T-helper 1 cell treated with Interleukin-12 subunit alpha and Interleukin-12 subunit beta and Interleukin-4 antibody, amounts not matched to agents 30 μg/mL and 1 μg/mL, for 36 hours (primary cell): ENCODE results near the gene COPS9.

Experiments used
- H3K27ac Mint-ChIP-seq: one replicate; pipeline ENCODE4 v1.8.0; 2021; ENCODE audit warnings: mild to moderate bottlenecking, mixed read lengths
- H3K27me3 Mint-ChIP-seq: one replicate; pipeline ENCODE4 v1.8.0; 2021; ENCODE audit warnings: low read depth, mixed read lengths
- H3K36me3 Mint-ChIP-seq: one replicate; pipeline ENCODE4 v1.8.0; 2021; ENCODE audit warnings: low read depth, mixed read lengths
- H3K4me1 Mint-ChIP-seq: one replicate; pipeline ENCODE4 v1.8.0; 2021; ENCODE audit warnings: low read depth, mixed read lengths
- H3K4me3 Mint-ChIP-seq: one replicate; pipeline ENCODE4 v1.8.0; 2021; ENCODE audit warnings: mild to moderate bottlenecking, moderate library complexity, mixed read lengths
- H3K9me3 Mint-ChIP-seq: one replicate; pipeline ENCODE4 v1.8.0; 2021; ENCODE audit warnings: mixed read lengths

COPS9 gene

DNA sequence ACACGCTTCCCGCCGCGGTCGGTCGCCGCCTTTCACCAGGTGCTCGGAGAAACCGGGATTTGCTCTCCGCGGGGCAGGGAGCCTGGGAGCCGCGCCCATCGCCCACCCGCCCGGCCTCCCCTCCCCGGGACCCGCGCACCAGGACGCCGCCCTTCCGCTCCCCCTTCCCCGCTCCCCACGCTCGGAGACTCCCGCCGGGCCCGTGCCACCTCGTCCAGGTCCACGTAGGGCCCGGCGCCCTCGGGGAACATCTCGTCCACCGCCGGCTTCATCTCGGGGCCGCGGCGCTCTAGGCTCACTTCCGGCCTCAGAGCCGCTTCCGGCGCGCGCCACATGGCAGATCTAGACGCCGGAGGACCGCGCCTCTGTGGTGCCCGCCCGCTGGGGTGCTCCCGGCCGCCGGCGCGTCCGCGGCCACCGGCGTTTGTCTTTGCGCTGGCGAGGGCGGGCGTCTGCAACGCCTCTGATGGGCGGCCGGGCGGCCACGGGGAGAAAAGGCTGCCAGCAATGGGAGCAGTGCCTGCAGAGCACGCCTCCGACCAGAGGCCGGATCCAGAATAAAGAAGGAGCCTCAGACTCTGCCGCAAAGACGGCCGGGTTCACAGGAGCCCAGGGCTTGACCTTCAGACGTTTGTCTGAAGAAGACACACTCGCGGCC, at the start of gene COPS9:
TSS of gene COPS9 (minus strand) at position 293 of the 658 bp plus-strand sequence. CDS start at position 272, 21 bp downstream.
- Mint-ChIP-seq H3K4me3 (peak within 1 kb of the TSS; percentile 87), H3K9me3 (no peaks in the 10 kb centered on the region), H3K27me3 (no peaks in the 10 kb centered on the region), H3K27ac (peak within 1 kb of the TSS; percentile 79), H3K4me1 (peaks cover 19% of the 10 kb centered on the region), H3K36me3 (peaks cover 8% of the 10 kb centered on the region)

DNA sequence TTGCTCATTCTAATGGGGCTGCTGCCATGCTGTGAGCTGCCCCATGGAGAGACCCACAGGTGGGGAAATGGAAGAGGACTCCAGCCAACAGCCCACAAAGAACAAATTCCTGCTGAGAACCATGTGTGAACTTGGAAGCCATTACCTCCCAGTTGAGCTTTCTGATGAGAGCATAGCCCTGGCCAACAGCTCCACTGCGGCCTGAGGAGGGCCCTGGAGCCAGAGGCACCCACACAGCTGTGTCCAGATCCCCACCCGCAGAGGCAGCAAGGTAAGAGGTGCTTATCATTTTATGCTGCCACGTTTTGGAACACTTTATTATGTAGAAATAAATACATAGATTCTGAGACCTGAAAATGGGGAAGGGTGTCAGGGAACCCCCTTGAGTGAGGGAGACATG, 48.6 kb upstream of the COPS9 start:
- no peak overlapping the region for H3K4me3 Mint-ChIP-seq
- H3K36me3 Mint-ChIP-seq: no peaks in the 10 kb centered on the region
- H3K27me3 Mint-ChIP-seq: peaks cover 7% of the 10 kb centered on the region
- peaks cover 12% of the 10 kb centered on the region for H3K9me3 Mint-ChIP-seq
- H3K4me1 Mint-ChIP-seq: no peaks in the 10 kb centered on the region
- no peak overlapping the region for H3K27ac Mint-ChIP-seq

DNA sequence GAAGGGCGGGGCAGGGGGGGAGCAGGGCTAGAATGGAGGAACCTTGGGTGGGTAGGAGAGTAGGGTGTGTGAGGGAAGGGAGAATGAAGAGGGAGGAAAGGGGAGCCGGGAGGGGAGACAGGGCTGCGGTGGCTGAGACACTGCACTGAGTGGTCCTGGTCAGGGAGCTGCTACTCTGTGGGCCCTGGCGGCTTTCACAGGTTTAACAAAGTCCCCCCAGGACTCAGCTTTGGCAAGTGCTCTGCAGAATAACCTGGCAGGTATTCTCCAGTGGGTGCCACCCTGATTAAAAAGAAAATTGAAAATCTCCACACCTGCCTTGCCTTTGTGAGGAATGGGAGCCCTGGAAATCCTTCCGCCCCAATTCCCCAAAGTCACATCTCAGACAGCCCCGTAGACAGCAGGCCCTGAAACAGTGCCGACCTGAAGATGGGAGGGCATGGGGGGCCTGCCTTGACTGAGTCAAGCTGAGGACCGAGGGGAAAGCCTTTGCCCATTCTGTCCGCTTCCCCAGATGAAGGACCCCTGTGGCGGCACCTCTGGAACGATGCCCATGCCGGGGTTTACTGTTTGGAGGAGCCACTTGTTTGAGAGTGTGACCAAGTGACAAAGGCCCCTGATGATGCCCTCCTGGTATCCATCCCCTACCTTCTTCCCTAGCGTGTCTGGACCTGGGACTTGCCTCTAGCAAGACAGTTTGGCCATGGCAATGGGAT, 47.9 kb upstream of the COPS9 start:
- Mint-ChIP-seq H3K4me1 (no peaks in the 10 kb centered on the region), H3K9me3 (peaks cover 12% of the 10 kb centered on the region), H3K4me3 (no peak overlapping the region), H3K36me3 (no peaks in the 10 kb centered on the region), H3K27ac (no peak overlapping the region), H3K27me3 (peaks cover 7% of the 10 kb centered on the region)

DNA sequence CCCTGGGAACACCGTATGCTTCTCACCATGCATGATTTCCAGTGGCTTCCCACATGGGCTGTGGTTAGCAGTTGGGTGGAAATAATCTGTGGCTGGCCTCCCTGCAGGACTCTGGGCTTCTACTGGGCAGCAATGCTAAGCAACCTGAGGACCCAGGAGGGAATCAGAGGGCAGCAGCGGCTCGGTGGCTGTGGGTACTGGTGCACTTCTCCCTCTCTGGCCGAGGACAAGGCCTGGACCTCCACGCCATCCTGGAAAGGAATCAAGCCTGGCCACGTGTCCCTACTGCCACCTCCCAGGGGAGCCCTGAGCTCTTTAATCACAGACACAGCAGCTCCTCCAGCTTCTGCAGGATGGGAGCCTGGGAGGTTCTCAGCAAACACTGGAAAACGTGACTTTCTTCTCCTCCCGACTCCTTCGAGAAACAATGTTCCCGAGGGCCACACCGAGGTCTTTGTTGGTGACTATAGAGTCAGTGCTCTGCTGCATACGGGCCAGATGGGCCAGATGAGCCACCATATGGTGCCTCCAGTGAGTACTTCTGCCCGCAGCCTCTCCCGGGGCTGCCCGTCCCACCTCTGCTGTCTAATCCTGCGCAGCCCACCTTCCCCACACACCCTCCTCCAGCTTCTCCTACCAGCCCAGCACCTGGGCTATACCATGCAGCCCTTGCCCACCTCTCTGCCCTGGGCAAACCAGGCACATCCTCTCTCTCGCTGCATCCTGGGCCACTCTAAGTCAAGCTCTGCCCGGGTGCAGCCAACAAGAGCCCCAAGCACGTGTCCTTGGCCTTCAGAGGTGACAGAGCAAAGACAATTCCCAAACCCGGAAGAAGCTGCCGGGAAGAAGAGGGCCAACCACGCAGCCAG, 47.1 kb upstream of the COPS9 start:
- H3K27me3 Mint-ChIP-seq: peaks cover 9% of the 10 kb centered on the region
- no peaks in the 10 kb centered on the region for H3K4me1 Mint-ChIP-seq
- H3K4me3 Mint-ChIP-seq: no peak overlapping the region
- peaks cover 10% of the 10 kb centered on the region for H3K9me3 Mint-ChIP-seq
- H3K36me3 Mint-ChIP-seq: no peaks in the 10 kb centered on the region
- H3K27ac Mint-ChIP-seq: no peak overlapping the region

DNA sequence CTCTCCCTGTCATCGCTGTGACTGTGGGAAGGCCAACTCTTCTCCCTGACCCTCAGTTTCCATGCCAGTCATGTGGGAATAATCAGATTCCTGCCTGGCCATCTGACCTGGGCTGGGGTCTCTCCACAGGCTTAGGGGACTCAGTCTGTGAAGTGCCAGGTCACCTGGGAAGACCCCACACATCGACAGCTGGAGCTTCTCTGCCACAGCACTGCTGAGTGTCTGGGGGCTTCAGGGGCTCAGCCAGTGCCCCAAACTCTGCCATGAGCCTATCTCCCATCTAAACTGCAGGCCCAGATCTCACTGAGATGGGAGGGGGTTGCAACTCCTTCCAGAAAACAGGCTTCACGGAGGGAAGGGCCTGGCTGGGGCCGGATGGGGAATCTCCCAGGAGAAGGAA, 46.4 kb upstream of the COPS9 start:
- Mint-ChIP-seq H3K4me1 (no peaks in the 10 kb centered on the region), H3K27ac (no peak overlapping the region), H3K4me3 (no peak overlapping the region), H3K27me3 (peaks cover 15% of the 10 kb centered on the region), H3K9me3 (peaks cover 3% of the 10 kb centered on the region), H3K36me3 (no peaks in the 10 kb centered on the region)

DNA sequence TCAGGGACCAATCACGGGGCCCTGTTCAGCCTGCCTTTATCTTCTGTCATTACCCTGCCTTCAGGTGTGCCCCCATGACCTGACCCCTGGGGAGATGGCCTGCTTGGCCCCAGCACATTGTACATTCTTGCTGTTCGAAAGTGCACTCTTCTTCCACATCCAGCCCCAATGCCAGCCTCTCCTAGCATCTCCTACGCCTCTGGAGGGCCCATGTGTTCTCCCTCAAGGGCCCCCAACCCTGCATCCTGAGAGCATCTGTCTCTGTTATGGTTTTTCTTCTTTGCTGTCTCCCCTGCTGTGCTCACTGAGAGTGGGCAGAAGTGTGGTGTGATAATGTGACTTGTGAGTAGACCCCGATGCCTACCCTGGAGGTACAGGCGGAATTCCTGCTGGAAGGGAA, 45.9 kb upstream of the COPS9 start:
- no peaks in the 10 kb centered on the region for H3K36me3 Mint-ChIP-seq
- no peak overlapping the region for H3K4me3 Mint-ChIP-seq
- H3K27ac Mint-ChIP-seq: no peak overlapping the region
- no peaks in the 10 kb centered on the region for H3K4me1 Mint-ChIP-seq
- peaks cover 3% of the 10 kb centered on the region for H3K9me3 Mint-ChIP-seq
- H3K27me3 Mint-ChIP-seq: peaks cover 15% of the 10 kb centered on the region

DNA sequence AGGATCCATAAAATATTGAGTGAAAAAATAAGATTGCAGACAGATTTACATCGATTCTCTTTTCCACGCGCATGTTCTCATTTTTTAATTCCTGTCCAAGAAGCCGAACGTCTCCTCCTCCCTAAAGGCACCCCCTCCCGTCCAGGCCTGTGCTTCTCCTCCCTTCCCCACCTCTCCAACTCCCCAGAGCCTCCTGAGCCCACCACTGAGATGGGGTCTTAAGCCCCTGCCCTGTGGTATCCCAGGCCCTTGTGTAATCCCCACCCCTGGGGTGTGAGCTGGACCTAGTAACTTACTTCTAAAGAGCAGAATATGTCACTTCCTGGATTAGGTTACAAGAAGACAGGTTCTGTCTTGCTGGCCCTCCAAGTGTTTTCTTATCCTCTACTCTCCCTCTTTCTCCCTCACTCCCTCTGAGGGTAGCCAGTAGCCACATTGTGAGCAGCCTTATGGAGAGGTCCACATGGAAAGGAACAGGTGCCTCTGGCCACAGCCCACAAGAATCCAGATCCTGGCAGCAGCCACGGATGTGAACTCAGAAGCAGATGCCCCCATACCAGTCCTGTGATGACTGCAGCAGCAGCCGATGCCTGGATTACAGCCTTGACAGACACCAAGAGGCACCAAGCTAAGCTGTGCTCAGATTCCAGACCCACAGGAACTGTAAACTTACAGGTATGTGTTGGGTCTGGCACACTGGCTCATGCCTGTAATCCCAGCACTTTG, 44.0 kb upstream of the COPS9 start:
- Mint-ChIP-seq H3K9me3 (no peaks in the 10 kb centered on the region), H3K27me3 (peaks cover 21% of the 10 kb centered on the region), H3K36me3 (no peaks in the 10 kb centered on the region), H3K4me1 (no peaks in the 10 kb centered on the region), H3K4me3 (no peak overlapping the region), H3K27ac (no peak overlapping the region)

DNA sequence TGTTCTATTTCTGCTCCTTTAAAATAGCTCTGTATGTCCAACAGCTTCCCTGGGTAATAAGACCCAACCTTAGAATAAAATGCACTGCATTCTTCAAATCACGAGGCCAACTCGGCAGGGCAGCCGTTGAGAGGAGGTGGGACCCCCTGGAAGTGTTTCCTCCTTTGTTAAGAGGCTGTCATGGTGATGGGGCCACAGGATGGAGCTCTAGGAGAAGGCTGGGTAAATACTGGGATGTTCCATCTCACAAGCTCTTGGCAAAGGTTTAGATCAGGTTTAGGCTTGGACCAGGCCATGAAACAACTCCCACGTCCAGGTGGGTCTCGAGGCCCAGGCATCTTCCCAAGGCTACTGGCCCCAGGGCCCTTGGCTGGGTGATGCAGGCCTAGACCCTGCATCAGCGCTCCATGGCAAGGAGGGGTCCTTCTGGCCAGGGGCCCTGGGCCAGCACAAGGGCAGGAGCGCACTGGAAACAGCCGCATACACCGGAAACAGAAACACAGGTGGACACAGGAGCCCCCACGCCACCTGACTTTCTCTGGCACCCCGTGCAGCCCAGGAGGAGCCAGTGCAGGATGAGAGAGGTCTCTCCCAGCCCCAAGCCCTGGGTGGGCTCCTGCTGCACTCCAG, 43.2 kb upstream of the COPS9 start:
- no peaks in the 10 kb centered on the region for H3K36me3 Mint-ChIP-seq
- H3K27me3 Mint-ChIP-seq: peaks cover 24% of the 10 kb centered on the region
- no peaks in the 10 kb centered on the region for H3K9me3 Mint-ChIP-seq
- H3K4me3 Mint-ChIP-seq: no peak overlapping the region
- no peaks in the 10 kb centered on the region for H3K4me1 Mint-ChIP-seq
- no peak overlapping the region for H3K27ac Mint-ChIP-seq

DNA sequence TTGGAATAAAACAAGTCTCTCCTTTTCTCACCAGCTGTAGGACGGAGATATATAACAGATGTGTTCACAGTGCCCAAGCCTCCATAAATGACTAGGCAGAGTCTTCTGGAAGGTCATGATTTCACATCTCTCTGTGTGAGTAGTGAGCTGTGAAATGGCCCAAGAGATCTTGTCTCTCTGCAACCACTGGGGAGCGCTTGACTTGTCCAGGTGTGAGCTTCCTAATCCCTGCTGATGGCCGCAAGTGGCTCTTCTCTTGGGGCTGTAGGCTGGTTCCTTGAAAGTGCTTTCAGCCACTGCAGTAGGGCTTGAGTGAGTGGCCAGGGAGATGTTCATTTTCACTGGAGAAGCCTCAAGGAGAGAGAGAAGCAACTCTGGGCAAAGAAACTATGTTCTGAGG, 42.5 kb upstream of the COPS9 start:
- Mint-ChIP-seq H3K4me1 (no peaks in the 10 kb centered on the region), H3K9me3 (no peaks in the 10 kb centered on the region), H3K27me3 (peaks cover 24% of the 10 kb centered on the region), H3K4me3 (no peak overlapping the region), H3K36me3 (no peaks in the 10 kb centered on the region), H3K27ac (no peak overlapping the region)

DNA sequence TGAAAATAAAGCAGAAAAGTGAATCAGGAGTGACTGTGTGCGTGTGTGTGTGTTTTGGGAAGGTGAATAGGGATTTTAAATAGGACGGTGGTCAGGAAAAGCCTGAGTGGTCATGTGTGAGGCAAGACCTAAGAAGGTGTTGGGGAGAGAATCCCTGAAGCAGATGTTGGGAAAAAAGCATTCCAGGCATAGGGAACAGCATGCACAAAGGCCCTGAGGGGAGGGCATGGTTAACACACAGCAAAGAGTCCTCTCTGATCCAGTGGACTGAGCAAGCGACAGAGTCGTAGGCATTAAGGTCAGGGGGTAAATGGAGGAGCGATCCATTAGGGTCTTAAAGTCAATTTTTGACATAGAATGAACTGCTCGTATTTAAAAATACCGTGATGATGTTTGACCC, 38.4 kb upstream of the COPS9 start:
- Mint-ChIP-seq H3K4me1 (no peaks in the 10 kb centered on the region), H3K27ac (no peak overlapping the region), H3K9me3 (no peaks in the 10 kb centered on the region), H3K4me3 (no peak overlapping the region), H3K27me3 (peaks cover 17% of the 10 kb centered on the region), H3K36me3 (no peaks in the 10 kb centered on the region)

DNA sequence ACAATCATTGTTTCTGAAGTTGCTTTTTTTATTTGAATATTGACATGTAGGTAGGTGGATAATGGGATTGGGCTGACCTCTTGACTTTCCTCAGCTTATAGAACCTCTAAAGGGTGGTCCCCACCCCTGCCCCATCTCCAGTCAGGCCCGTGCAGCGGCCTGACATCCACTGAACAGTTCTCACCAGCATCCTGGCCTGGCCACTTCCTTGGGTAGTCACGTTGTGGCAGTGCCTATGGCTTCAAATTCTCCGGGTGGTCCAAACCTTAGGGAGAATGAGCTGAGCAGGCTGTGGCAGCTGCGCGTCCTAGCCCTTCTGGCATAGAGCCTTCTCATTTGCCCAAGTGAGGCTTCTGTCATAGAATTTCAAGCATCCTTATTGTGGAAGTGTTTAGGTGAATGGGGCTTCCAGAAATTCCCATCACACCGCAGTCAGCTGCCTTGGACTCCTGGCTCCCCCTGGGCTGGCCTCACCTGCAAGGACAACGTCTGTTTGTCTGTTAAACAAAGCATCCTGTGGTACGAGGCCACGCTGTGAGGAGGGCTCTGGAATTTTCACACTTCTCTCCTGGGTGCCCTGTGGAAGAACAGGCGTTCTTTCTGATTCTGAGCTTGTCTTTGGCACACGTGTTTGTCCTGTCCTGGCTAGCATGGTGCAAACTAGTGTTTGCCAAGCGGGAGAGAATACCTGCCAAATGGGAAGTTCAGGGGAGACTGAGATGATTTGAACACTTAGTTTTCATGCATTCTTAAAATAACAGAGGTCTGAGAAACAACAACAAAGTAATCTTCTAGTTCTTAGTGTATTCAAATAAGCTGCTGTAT, 36.2 kb upstream of the COPS9 start:
- Mint-ChIP-seq H3K27me3 (peaks cover 9% of the 10 kb centered on the region), H3K9me3 (no peaks in the 10 kb centered on the region)

DNA sequence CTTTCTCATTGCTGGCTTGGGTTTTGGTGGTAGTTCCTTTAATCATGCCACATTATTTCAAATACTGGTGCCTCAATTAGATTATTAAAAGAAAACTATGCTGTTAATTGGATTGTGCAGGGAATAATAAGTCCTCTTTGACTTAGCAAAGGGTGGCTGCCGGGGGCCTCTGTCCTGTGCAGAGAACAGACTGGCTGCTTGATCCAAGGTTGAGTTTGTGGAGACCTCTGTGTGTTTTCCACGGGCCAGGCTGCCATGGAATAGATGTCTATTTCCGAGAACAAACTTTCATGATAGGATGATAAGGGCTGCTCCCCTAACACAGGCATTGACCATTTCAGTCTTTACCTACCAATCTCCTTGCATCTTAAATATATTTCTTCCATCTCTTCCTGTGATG, 34.8 kb upstream of the COPS9 start:
- no peaks in the 10 kb centered on the region for H3K36me3 Mint-ChIP-seq
- no peaks in the 10 kb centered on the region for H3K4me1 Mint-ChIP-seq
- peaks cover 3% of the 10 kb centered on the region for H3K27me3 Mint-ChIP-seq
- H3K9me3 Mint-ChIP-seq: no peaks in the 10 kb centered on the region
- no peak overlapping the region for H3K27ac Mint-ChIP-seq
- H3K4me3 Mint-ChIP-seq: no peak overlapping the region

More for the DNA sequence above, 36.2 kb upstream of the COPS9 start:
- no peaks in the 10 kb centered on the region for H3K4me1 Mint-ChIP-seq
- no peaks in the 10 kb centered on the region for H3K36me3 Mint-ChIP-seq
- H3K27ac Mint-ChIP-seq: no peak overlapping the region
- no peak overlapping the region for H3K4me3 Mint-ChIP-seq

DNA sequence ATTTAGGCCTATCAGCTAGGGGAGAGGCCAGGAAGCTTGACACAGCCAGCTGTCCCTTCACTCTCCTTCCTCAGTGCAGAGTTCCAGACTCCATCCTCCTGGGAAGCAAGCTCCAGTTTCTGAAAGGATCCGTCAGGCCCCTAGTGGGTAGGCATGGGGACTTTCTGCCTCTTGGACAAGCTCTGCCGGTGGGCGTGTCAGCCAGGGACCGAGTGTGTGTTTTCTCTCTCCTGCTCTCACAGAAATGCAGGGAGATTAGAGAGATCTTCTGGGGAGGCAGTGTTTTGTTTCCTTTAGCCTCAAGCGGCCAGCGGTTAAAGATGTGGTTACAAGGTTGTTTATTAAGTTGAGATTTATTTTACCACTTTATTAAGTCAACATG, 34.2 kb upstream of the COPS9 start:
- Mint-ChIP-seq H3K27me3 (peaks cover 3% of the 10 kb centered on the region), H3K27ac (no peak overlapping the region), H3K4me1 (no peaks in the 10 kb centered on the region), H3K36me3 (no peaks in the 10 kb centered on the region), H3K4me3 (no peak overlapping the region), H3K9me3 (peaks cover 4% of the 10 kb centered on the region)
